ENCODE data around the gene OR6P1.

Gene OR6P1

DNA sequence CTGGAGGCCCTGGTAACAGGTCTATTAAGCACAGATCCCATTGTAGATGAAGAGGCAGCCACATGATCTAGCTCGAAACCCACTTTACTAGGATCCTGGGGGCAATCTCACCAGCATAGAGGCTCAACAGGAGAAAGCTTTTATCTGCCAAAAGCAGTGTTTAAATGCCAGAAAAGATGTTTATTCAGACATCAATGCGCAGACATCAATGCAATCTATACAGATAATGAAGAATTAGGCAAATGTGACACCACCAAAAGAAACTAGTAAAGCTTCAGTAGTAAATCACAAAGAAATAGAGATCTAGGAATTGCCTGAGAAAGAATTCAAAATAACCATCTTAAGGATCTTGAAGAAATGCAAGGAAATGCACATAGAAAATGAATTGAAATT, 48.7 kb downstream of the OR6P1 start:
- Histone ChIP-seq H4K20me1 (ENCODE audit: insufficient read depth) (no peaks in the 10 kb centered on the region), H3K4me3 (IDR thresholded peaks at IDR 0.05; ENCODE audit: insufficient read depth, low read depth, low read length) (no peak overlapping the region), H3K4me1 (ENCODE audit: low read depth, poor library complexity, severe bottlenecking) (no peaks in the 10 kb centered on the region), H3K4me2 (no peak overlapping the region), H3K9ac (no peak overlapping the region), H2AFZ (ENCODE audit: low read depth) (no peak overlapping the region), H3K79me2 (ENCODE audit: insufficient read depth, low read depth) (no peaks in the 10 kb centered on the region), H3K36me3 (ENCODE audit: insufficient read depth) (no peaks in the 10 kb centered on the region), H3K27ac (no peak overlapping the region), H3K27me3 (ENCODE audit: insufficient read depth, low read depth) (no peaks in the 10 kb centered on the region)
- TF ChIP-seq, protein P1, sequence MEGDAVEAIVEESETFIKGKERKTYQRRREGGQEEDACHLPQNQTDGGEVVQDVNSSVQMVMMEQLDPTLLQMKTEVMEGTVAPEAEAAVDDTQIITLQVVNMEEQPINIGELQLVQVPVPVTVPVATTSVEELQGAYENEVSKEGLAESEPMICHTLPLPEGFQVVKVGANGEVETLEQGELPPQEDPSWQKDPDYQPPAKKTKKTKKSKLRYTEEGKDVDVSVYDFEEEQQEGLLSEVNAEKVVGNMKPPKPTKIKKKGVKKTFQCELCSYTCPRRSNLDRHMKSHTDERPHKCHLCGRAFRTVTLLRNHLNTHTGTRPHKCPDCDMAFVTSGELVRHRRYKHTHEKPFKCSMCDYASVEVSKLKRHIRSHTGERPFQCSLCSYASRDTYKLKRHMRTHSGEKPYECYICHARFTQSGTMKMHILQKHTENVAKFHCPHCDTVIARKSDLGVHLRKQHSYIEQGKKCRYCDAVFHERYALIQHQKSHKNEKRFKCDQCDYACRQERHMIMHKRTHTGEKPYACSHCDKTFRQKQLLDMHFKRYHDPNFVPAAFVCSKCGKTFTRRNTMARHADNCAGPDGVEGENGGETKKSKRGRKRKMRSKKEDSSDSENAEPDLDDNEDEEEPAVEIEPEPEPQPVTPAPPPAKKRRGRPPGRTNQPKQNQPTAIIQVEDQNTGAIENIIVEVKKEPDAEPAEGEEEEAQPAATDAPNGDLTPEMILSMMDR (conservative IDR thresholded peaks at IDR 0.05; ENCODE audit: low read depth, low read length) = no peak

DNA sequence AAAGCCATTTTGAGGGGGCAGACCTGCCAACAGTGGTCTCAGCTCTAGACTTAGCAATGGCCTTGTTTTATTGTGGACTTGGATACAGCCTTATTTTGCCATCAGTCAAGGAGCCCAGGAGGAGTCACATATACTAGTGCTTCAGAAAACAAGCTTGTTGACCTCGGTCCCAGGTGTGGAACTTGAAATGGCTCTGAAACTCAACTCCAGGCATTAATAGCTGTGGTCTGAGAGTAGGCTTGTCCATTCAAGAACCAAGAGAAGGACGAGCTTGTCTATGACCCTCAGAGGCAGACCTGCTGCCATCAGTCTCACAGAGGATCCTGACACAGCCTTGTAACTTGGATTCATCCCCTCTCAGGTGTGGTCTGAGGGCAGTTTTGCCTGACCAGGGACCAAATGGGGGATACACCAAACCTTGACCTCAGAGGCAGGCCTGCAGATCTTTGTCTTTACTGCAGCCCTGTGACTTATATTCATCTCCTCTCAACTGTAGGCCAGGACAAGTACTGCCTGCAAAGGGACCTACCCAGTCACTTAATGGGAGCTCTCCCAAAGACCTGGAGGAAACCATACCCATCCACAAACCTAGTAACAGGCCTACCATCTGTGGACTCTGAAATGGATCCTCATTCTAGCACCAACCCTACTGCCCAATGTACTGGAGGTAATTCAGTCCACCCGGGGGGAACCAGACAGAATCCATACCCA, 49.3 kb downstream of the OR6P1 start:
- H3K36me3 ChIP-seq (ENCODE audit: insufficient read depth) = no peaks in the 10 kb centered on the region
- no peaks in the 10 kb centered on the region for H3K4me1 ChIP-seq (ENCODE audit: low read depth, poor library complexity, severe bottlenecking)
- TF ChIP-seq, protein P1 (conservative IDR thresholded peaks at IDR 0.05; ENCODE audit: low read depth, low read length) = no peak
- no peak overlapping the region for H3K27ac ChIP-seq
- no peak overlapping the region for H3K4me2 ChIP-seq
- no peaks in the 10 kb centered on the region for H3K27me3 ChIP-seq (ENCODE audit: insufficient read depth, low read depth)
- H3K9ac ChIP-seq = no peak overlapping the region
- no peaks in the 10 kb centered on the region for H3K79me2 ChIP-seq (ENCODE audit: insufficient read depth, low read depth)
- H4K20me1 ChIP-seq (ENCODE audit: insufficient read depth) = no peaks in the 10 kb centered on the region
- H3K4me3 ChIP-seq (IDR thresholded peaks at IDR 0.05; ENCODE audit: insufficient read depth, low read depth, low read length) = no peak overlapping the region
- H2AFZ ChIP-seq (ENCODE audit: low read depth) = no peak overlapping the region

DNA sequence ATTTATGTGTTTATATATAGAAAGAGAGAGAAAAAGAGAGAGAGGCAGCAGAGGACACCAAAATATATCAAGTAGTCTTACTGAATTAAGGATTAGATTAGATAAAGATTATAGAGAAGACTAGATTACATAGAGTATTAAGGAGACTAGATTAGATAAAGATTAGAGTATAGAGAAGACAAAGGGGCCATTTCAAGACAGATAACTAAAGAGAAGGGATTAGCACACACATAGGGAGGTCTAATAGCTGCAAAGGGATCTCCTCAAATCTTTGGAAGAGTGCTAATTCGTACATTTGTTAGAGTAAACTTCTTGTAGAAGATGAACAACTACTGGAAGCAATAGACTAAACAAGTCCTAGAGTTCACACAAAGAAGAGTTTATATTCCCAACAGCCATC, 50.4 kb downstream of the OR6P1 start:
- Histone ChIP-seq H3K4me3 (IDR thresholded peaks at IDR 0.05; ENCODE audit: insufficient read depth, low read depth, low read length) (no peak overlapping the region), H3K27ac (no peak overlapping the region), H3K4me1 (ENCODE audit: low read depth, poor library complexity, severe bottlenecking) (no peaks in the 10 kb centered on the region), H3K79me2 (ENCODE audit: insufficient read depth, low read depth) (no peaks in the 10 kb centered on the region), H2AFZ (ENCODE audit: low read depth) (no peak overlapping the region), H4K20me1 (ENCODE audit: insufficient read depth) (no peaks in the 10 kb centered on the region), H3K27me3 (ENCODE audit: insufficient read depth, low read depth) (no peaks in the 10 kb centered on the region), H3K36me3 (ENCODE audit: insufficient read depth) (no peaks in the 10 kb centered on the region), H3K9ac (no peak overlapping the region), H3K4me2 (no peak overlapping the region)
- TF ChIP-seq, protein P1 (conservative IDR thresholded peaks at IDR 0.05; ENCODE audit: low read depth, low read length) = no peak

DNA sequence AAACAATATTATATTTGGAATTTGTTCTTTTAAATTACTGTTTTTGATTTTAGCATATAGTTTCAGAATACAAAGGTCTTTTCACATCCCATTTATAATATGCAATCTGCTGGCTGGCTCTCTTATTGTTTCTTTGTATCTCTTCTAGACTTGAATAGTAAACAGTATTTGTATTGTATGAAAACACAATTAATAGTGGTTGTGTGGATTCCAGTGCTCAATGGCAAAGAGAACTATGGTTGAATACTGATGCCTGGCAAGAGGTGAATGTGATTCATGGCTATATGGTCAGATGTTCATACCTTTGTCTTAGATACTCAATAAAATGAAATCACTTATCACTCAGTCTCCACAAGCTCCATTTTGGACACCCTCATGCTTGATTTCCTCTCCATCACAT, 53.4 kb downstream of the OR6P1 start:
- Histone ChIP-seq H2AFZ (ENCODE audit: low read depth) (no peak overlapping the region), H3K4me1 (ENCODE audit: low read depth, poor library complexity, severe bottlenecking) (no peaks in the 10 kb centered on the region), H3K4me3 (IDR thresholded peaks at IDR 0.05; ENCODE audit: insufficient read depth, low read depth, low read length) (no peak overlapping the region), H3K4me2 (no peak overlapping the region), H3K9ac (no peak overlapping the region), H3K79me2 (ENCODE audit: insufficient read depth, low read depth) (no peaks in the 10 kb centered on the region), H3K27me3 (ENCODE audit: insufficient read depth, low read depth) (no peaks in the 10 kb centered on the region), H3K36me3 (ENCODE audit: insufficient read depth) (no peaks in the 10 kb centered on the region), H3K27ac (no peak overlapping the region), H4K20me1 (ENCODE audit: insufficient read depth) (no peaks in the 10 kb centered on the region)
- TF ChIP-seq, protein P1 (conservative IDR thresholded peaks at IDR 0.05; ENCODE audit: low read depth, low read length) = no peak
